Transverse colon (tissue), 4 donors: ENCODE data around the gene AGPAT3.

ENCODE experiments used
- CTCF ChIP-seq, 5 experiments: fragments of 200-600 bp in 3 of 5; fragments of 450-650 bp in 2 of 5; sonication (generic) in 3 of 5; IDR thresholded peaks; 1 replicate in 2 of 5; 2 replicates in 3 of 5; pipeline ENCODE4 v1.5.1; 2016 to 2017; ENCODE audit warnings: antibody characterized with exemption in 5 of 5, inconsistent platforms in 3 of 5, mild to moderate bottlenecking in 2 of 5, moderate library complexity in 1 of 5
- EP300 ChIP-seq: sonication (generic); formaldehyde crosslinking; IDR thresholded peaks from one replicate; pipeline ENCODE4 v1.6.1; 2017; ENCODE audit warnings: antibody characterized with exemption, low read depth
- POLR2A ChIP-seq: fragments of 450-650 bp; IDR thresholded peaks from one replicate; pipeline ENCODE4 v1.6.1; 2016; ENCODE audit warnings: antibody characterized with exemption, mild to moderate bottlenecking, moderate library complexity
- POLR2AphosphoS5 ChIP-seq, 3 donors: sonication (generic); formaldehyde crosslinking; IDR thresholded peaks; one replicate each; pipeline ENCODE4 v1.6.1; 2016; ENCODE audit warnings: antibody characterized with exemption in 3 of 3

DNA sequence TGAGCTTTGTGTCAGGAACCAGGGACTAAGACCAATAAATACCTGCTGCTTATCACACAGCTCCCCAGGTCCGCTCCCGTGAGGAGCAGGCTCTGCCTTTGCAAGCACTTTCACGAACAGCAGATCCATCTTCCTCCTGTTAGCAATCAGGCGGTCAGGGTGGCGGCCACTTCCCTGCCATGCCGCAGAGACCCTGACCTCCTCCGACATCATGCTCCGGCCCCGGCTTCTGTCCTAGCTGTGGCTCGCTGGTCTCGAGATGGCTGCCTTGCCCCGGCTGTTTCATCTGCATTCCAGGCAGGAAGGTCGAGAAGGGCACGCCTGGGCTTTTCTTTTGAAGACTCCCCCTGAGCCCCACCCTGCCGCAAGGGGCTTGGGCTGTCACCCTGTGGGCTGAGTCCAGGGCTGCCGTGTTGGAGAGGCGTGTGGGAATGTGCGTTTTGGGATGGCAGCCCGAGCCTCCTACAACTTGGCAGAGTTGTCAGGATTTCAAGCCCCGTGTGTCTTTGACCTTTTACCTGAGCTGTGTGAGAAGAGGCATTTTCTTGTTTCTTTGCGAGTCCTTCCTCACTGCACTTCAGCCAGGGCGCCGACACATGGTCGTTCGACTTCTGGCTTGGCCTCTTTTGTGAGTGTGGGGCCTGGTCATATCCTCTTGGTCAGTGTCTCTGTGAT is 59.5 kb downstream of the AGPAT3 start:
- TF ChIP-seq POLR2A (no peak), CTCF (IDR thresholded peaks at IDR 0.05) (no peak), POLR2AphosphoS5 (IDR thresholded peaks at IDR 0.05) (no peak), EP300 (no peak)
